ENCODE results near the gene RPL10A.

DNA sequence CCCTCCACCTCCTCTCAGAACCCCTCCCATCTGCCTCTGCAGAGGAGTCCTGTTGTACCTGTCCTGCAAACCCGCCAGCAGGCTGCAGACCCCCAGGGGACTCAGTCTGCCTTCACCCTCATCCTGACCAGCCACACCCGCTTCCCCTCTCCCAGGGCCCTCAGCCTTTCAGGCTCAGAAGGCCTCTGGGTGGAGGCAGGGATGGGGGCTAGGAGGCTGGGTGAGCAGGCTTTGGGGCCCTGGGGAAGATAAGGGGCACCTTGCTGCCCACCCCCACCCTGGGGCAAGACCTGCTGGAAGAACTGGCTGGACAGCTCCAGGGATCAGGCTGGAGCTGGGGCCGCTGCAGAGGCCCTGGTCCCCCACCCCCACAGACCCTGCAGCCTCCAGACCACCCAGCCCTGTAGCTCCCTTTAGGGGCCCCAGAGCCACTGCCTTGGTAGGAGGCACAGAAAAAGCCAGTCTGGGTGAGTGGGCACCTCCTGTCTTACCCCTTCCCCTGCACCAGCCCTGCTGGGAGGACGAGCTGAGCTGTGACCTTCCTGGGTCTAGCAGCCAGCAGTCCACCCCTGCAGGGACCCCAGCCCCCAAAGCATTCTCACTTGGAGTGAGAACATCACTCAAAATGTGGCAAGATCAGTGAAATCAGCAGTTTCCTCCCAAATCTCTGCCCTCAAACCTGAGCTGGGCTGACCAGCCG, 23.5 kb downstream of the RPL10A start:
- TF ChIP-seq RARB (CRISPR knock-in tag; IDR thresholded peaks at IDR 0.05) = no peak
- TF ChIP-seq BACH2 (CRISPR knock-in tag; IDR thresholded peaks at IDR 0.05; ENCODE audit: borderline replicate concordance) = no peak
- no peak for TF ChIP-seq ISL1 (CRISPR knock-in tag; IDR thresholded peaks at IDR 0.05)
- TF ChIP-seq ARNTL (CRISPR knock-in tag; IDR thresholded peaks at IDR 0.05; ENCODE audit: borderline replicate concordance, low read depth) = no peak
- TF ChIP-seq, protein P1, sequence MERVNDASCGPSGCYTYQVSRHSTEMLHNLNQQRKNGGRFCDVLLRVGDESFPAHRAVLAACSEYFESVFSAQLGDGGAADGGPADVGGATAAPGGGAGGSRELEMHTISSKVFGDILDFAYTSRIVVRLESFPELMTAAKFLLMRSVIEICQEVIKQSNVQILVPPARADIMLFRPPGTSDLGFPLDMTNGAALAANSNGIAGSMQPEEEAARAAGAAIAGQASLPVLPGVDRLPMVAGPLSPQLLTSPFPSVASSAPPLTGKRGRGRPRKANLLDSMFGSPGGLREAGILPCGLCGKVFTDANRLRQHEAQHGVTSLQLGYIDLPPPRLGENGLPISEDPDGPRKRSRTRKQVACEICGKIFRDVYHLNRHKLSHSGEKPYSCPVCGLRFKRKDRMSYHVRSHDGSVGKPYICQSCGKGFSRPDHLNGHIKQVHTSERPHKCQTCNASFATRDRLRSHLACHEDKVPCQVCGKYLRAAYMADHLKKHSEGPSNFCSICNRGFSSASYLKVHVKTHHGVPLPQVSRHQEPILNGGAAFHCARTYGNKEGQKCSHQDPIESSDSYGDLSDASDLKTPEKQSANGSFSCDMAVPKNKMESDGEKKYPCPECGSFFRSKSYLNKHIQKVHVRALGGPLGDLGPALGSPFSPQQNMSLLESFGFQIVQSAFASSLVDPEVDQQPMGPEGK (CRISPR knock-in tag; IDR thresholded peaks at IDR 0.05; ENCODE audit: borderline replicate concordance) = no peak
- TF ChIP-seq ESRRG (CRISPR knock-in tag; IDR thresholded peaks at IDR 0.05) = no peak

Measured in SK-N-SH treated with all-trans-retinoic acid at 6 μM for 48 hours (cell line).